H4 (cell line): Measurements from ENCODE around the gene UBE2E3. TPM values are rescaled to one million over a fixed set of nuclear protein-coding genes. Genes with fewer than 3 reads are reported as not detected.
"Not testable (repeated sequence)": the region's sequence is repeated elsewhere in the genome, so short reads cannot be mapped to it uniquely, and the experiment has no call there.

Experiments used
- DNase-seq: peaks from one replicate; pipeline ENCODE4 v3.0.0-alpha.2; 2015; ENCODE audit warnings: low spot score
- total RNA-seq: library from RNA; depleted of rRNA; stranded (reverse); fragments of >200 nt; shearing (Covaris generic); gene quantifications from 2 replicates; pipeline ENCODE4 v1.2.3, GENCODE V29; 2014; rRNA removed

Gene UBE2E3
- total RNA-seq: 136 and 197 TPM in 2 replicates

DNA sequence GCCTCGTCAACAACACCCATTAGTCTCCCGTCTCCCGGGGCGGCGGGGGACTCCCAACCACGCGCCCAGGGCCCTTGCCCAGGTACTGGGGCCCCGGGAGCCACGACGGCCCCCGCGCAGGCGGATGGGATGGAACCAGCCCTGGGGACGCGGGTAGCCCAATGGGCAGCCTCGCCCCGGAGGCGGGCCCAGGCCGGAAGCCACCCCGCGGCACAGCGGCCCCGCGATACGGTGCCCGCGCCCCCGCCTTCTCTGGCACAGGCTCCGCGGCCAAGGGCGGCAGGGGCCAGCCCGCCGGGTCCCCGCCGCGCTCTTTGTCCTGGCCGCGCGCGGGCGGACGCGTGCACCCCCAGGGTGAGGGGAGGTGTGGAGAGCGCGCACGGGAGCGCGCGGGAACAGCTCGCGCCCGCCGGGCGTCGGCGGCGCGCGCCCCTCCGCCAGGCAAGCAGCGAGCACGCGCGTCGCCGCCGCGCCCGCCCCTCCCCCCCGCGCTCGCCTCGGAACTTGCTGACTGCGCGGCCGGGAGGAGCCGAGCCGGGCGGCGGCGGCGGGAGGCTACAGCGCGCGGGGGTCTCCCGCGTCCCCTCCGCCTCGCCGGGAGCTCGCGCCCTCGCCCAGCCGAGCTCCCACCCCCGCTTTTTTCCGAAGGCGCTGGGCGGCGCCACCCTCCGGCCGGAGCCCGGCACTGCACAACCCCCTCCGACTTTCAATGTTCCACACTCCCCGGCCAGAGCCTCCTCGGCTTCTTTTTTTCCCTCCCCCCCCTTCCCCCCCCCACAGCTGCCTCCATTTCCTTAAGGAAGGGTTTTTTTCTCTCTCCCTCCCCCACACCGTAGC lies at the start of gene UBE2E3:
UBE2E3 (plus strand) TSS at position 500 of the 837 bp plus-strand sequence. CDS start 1,438 bp downstream, outside the sequence.
- peak; percentile 62 for DNase-seq

DNA sequence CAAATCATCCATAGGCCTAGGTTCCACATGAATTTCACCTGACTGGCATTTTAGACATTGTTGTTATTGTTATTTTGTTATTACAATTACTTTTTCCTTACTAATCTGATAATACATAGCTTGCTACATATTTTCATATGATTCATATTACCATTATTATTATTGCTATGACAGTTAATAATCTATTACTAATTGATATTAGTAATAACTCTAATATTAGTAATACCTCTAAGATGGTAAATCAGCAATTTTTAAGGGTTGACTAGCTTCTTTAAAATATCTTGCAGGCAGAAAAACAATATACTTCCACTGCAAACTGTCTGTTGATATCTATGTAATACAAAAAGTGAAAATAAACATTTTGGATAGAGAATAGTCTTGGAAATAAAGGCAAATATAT lies 48.6 kb upstream of the UBE2E3 start:
- no peak for DNase-seq

DNA sequence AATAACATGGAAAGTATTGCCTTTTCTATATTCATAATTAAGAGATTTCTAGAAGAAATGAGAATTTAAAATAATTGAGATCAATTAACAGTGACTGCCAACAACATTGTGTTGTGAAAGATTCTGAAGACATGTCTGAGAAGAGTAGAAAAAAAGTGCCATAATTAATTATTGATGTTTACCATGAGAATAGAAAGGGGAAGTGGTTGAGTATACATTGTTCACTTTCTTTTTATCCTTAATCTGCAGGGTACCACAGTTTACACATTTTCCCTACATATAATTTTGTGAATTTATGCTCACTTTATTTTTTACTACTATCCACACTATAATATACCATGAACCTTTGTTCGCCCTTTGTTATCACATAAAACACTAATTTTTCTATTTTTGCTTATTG lies 47.1 kb upstream of the UBE2E3 start:
- DNase-seq: no peak

DNA sequence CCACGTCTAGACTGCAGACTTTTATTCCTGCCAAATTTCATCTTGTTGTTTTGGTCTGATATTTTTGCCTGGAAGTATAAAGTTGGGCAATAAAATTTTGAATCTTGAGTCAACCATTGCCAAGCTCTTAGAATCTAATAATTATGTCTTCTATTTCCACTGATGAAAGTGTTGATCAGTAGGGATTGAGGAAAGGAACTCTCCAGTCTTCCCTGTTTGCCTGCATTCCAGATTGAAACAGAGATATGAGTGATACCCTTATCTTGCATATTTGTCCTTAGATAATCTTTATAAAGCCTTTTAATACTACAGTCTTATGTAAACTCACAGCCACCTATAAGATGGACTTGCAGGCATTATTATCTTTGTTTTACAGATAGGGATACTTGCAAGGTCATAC lies 45.5 kb upstream of the UBE2E3 start:
- DNase-seq: no peak

DNA sequence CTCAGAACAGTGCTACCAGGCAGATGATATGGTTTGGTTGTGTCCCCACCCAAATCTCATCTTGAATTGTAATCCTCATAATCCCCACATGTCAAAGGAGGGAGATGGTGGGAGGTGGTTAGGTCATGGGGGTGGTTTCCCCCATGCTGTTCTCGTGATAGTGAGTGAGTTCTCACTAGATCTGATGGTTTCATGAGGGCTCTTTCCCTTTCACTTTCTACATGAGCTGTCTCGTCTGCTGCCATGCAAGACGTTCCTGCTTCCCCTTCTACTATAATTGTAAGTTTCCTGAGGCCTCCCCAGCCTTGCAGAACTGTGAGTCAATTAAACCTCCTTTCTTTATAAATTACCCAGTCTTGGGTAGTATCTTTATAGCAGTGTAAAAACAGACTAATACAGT lies 42.9 kb upstream of the UBE2E3 start:
- DNase-seq: not testable (repeated sequence)

DNA sequence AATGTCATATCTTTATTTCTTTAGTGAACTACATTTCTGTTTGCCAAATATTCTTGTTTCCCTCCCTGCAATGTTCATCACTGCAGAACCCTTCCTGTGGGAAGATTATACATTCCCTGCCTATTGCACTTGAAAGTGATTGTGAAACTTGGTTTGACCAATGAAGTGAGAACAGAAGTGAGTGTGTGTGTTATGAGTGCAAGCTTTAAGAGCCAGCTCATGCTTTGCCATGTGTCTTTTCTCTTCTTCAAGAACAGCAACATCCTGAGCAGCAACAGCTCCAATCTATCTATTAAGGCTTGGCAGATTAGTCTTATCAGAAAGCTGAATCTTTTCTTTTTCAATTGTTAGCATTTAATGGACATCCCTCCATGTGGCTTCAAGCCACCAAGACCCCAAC lies 42.0 kb upstream of the UBE2E3 start:
- no peak for DNase-seq

DNA sequence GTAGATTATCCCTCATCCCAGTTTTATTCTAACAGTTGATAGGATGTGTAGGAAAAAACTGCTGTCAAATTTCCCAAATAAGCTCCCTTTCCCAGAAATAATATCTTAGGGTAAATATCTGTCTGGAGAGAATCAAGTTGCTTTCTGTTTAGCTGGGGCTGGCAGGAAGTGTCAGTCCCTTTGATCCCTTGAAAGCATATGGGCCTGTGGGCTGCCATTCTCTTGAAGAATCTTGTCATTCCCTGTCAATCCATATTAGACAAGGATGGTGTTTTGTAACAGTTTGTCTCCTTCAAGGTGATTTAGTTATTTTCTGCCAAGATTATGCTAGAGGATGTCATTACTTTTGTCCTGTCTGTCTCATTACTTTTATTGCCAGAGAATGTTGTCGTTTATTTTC lies 37.1 kb upstream of the UBE2E3 start:
- no peak for DNase-seq

DNA sequence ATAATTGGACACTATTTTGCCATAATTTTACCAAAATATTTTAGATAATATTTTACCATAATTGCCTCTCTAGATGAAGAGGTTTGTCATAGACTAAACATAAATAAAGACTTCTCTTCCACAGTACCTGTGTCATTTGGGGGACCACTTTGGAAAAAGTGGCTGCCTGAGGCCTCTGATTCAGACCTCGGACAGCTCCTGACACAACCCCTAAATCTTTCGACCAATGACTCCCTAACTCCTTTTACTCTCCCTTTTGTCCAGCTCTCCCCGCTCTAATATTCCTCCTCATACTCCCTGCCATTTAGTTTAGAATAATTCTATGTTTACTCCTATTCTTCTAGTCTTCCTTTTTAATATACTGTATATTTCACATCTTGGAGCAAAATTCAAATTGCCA lies 36.0 kb upstream of the UBE2E3 start:
- no peak for DNase-seq

DNA sequence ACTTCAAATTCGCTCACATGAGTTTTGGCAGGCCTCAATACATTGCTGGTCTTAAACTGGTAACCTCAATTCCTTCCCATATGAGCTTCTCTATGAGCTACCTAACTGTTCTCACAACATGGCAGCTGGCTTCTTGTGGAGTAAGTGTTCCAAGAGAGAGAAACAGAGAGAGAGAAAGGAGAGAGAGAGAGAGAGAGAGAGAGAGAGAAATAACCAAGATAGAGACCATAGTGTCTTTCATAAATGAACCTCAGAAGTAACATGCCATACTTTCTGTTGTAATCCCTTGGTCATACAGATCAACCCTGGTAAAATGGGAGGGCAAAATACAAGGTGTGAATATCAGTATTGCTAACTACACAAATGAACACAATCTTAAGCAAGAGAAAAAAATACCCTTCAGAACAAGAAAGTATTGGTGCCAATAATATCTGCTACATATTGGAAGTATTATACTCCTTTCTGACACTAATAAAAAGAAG lies 33.2 kb upstream of the UBE2E3 start:
- DNase-seq: no peak

DNA sequence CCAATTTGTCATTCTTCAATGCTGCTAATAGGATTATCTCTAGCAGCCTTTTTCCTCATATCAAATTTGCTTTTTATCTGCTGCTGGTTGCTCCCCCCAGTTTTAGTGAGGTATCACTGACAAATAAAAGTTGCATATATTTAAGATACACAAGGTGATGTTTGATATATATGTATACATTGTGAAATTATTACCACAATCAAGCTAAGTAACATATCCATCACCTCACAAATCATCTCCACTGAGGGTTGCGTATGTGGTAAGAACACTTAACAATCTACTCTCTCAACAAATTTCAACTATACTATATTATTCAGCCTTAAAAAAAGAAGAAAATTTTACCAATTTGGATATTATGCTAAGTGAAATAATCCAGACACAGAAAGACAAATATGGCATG lies 30.5 kb upstream of the UBE2E3 start:
- no peak for DNase-seq

DNA sequence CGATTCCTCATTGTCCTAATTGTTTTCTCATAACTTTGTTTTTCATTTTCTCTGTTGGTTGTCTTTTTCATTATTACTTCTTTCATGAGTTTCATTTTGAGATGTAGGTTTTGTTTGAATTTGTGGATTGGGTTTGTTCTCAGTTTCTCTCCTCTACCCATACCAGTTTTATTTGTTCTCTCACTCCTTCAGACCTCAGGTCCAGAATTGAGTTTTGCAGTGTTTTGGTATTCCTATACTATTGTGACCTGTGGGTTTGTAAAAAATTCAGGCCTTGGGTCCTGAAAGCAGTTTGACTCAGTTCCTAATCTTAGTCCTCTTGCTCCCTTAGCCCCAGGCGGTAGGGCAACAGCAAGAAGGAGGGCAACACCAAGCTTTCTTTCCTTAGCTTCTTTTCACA lies 28.3 kb upstream of the UBE2E3 start:
- DNase-seq: no peak

DNA sequence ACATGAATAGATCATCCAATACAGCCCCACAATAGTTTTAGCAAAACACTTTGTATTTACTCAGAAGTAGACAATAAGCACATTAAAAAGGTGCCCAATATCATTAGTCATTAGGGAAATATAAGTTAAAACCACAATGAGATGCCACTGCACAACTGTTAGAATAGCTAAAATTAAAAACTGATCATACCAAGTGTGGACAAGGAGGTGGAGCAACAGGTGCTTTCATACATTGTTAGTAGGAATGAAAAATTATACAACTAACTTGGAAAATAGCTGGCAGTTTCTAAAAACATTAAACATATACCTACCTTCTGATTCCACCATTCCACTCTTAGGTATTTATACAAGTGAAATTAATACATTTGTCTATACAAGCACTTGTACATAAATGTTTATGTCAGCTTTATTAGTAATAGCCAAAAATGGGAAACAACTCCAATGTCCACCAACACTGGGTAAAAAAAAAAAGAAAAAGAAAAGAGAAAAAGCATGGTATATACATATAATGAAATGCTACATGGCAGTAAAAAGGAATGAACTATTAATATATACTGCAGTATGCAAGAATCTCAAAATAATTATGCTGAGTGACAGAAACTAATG lies 27.6 kb upstream of the UBE2E3 start:
- no peak for DNase-seq

DNA sequence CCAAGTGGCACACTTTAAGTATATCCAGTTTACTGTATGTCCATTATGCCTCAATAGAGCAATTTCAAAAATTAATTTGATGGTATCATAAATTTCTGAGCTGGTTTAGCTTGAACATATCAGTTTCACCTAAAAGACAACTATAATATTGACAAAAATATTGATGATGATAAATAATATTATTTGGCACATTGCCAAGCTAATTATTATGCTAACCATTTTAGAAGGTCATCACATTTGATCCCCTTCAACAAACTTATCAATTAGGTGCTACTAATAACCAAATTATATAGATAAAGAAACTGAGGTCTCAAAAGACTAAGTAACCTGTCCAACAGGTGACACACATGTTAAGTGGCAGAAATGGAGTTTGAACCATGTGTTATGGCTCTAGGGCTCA lies 26.9 kb upstream of the UBE2E3 start:
- no peak for DNase-seq

DNA sequence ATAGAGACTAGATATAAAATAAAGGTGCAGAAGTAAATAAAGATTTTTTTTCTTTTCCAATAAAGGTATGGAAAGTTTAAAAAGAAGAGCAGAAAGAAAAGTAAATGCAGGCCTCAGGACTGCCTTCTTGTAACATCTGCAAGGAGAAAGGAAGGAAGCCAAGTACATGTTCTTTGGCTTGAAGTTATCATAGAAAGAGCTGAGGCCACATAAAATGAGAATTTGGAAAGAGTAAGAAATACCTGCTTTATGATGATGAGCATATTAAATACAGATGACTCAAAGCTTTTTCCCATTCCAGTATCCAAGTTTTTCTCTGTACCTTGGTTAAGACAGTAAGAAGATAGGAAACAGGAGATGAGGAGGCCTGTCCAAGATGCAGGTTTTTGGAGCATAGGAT lies 25.3 kb upstream of the UBE2E3 start:
- no peak for DNase-seq

DNA sequence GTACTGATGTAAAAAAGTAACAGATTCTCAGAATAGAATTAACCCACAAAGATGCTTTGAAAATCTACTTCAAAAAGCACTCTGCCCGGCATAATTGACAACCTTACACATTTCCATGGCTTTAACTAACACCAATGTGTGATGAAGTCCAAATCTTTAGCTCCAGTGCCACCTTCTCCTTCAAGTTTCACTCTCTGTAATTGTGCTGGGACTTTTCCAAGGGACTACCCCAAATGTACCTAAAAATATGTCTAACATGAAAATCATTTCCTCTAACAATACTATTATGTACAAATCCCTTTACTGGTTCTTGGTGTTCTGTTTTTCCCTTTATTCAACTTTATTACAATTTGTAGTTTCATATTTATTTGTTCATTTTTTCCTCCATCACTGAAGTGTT lies 20.6 kb upstream of the UBE2E3 start:
- DNase-seq: no peak

DNA sequence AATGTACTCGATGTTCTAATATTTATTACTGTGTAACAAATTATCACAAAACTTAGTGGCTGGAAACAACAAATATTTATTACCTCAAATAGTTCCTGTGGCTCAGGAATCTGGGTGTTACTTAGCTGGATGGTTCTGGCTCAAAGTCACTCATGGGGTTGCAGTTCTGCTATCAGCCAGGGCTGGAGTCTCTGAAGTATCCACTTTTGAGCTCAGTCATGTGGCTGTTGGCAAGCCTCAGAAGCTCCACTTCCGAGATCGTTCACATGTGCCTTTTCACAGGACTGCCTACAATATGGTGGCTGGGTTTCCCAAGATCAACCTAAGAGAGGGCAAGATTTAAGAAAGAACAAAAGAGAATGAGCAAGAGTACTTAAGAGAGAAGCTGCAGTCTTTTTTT lies 19.4 kb upstream of the UBE2E3 start:
- no peak for DNase-seq

DNA sequence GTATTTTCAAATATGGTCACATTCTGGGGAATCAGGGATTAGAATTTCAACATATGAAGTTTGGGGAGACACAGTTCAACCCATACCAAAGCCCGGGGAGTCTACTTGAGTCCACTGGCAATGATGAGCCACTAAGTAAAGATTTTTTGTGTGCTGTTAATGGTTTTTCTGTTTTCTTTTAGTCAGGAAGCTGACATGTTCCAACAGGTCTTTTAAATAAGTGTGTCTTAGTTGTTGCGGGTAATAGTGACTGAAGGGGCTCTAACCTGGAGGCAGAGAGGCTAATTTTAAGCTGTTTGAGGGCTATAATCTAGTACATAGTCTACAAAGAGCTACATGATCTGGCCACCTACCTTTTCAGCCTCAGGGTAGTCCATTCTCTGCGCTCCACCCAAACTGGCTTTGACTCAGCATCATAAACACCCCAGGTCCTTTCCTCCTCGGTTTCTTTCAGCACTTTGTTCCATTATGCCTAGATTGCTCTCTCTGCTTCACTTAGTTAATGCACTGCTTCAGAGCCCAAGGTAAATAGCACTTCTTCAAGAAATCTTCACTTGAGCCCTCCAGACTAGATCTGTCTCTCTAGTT lies 17.6 kb upstream of the UBE2E3 start:
- no peak for DNase-seq

DNA sequence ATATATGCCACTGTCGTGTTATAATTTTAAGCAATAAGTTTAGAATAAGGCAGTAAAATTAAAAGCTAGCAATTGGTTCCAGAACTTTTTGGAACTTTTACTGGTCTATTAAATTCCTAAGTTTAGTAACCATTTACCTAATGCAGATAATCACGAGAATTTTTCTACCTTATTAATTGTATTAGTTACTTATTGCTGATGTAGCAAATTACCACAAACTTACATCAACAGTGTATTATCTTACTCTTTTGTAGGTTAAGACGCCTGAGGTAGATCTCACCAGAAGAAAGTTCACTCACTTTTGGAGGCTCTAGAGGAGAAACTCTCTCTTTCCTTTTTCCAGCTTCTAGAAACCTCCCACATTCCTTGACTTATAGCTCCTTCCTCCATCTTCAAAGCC lies 14.0 kb upstream of the UBE2E3 start:
- DNase-seq: no peak

DNA sequence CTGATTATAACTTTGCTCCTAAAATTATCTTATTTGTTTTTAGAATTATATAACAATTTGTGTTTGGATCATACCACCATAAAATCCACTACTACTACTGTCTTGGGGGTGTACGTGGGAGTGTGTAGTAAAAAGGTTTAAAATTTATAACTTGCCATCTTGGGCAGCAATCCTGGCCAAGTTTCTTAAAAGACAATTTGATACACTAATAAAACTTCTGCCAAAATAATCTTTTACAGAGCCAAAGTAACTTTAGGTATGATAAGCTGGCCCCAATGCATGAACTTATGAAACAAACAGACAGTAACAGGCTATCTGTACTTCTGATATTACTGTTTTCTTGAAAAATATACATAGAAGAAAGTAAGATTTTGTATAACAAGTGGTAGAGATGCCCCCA lies 11.3 kb upstream of the UBE2E3 start:
- DNase-seq: no peak

DNA sequence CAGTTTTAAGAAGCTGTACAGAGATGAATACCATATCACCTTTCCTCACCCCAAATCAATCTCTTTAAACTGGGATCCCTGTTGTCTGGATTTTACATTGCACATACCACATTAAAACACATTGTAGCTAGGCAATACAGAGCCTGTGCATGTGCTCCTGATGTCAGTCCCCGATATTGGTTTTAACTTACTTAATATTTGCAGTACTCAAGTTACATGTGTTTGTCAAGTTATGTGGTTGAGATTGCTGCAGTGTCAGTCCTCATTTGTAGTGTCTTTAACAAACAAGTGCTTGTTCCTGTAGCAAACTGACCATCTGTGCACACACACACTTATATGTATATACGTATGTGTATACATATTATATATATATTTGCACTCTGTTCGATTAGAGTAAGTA lies 10.4 kb upstream of the UBE2E3 start:
- no peak for DNase-seq

DNA sequence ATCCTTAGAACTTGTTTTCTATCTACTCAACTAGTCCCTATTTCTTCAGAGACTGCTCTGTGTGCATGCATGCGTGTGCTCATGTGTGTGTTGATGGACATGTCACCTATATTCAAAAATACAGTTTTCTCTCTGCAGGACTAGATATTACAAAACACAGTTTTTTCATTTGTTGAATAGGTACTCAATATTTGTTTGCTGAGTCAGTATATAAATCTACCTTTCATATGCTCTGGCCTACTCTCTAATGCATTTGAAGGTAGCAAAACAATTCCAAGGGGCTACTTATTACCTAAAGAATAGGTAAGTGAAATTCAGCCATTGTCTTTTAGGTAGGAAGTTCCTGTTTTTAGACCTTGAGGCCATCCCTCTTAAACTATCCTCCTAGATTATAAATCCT lies 8.6 kb upstream of the UBE2E3 start:
- no peak for DNase-seq

DNA sequence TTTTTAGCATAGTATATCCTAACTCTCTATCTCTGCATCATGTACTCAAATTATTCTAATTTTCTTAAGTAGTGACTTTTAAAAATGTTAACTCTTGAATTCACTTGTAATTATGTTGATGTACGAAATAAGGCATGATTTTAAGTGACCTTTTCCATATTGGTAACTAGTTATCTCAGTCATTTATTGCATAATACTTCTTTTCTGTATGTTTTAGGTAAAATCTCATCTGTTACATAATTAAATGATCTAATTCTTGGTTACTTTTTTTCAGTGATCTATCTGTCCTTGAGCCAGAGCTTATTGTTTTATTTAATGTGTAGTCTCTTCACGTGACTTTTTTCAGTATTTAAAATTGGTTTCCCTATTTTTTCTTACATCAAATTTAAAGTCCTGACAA lies 4.8 kb upstream of the UBE2E3 start:
- DNase-seq: no peak
